Fibroblast of skin of right biceps (primary cell): Measurements from ENCODE around the gene TTLL5.
"Not testable (repeated sequence)": the region's sequence is repeated elsewhere in the genome, so short reads cannot be mapped to it uniquely, and the experiment has no call there.

ENCODE experiments used
- DNase-seq: peaks from one replicate; pipeline ENCODE4 v3.0.0-alpha.2; 2013

Gene TTLL5

GRCh38 chr14:75650253-75651058 is 10.6 kb upstream of the TTLL5 start:
- DNase-seq = no peak

- DNase-seq = no peak
Measured at GRCh38 chr14:75653563-75653962, 7.5 kb upstream of the TTLL5 start.

- DNase-seq = peak; percentile 51
Measured at GRCh38 chr14:75654127-75654732, 6.8 kb upstream of the TTLL5 start.

- DNase-seq = no peak
Measured at GRCh38 chr14:75655235-75655634, 5.8 kb upstream of the TTLL5 start.

- no peak for DNase-seq
Measured at GRCh38 chr14:75657331-75657730, 3.7 kb upstream of the TTLL5 start.

GRCh38 chr14:75658957-75659356 is 2.1 kb upstream of the TTLL5 start:
- no peak for DNase-seq

- no peak for DNase-seq
Measured at GRCh38 chr14:75660238-75660629, 812 bp upstream of the TTLL5 start.

GRCh38 chr14:75661499-75661814 is 411 bp downstream of the TTLL5 start:
- DNase-seq = no peak

- no peak for DNase-seq
Measured at GRCh38 chr14:75662966-75663365, 1.9 kb downstream of the TTLL5 start.

GRCh38 chr14:75667099-75667765 is 6.2 kb downstream of the TTLL5 start:
- DNase-seq = no peak

- DNase-seq = no peak
Measured at GRCh38 chr14:75672605-75673192, 11.7 kb downstream of the TTLL5 start.

GRCh38 chr14:75673345-75674035 is 12.4 kb downstream of the TTLL5 start:
- no peak for DNase-seq

GRCh38 chr14:75675265-75675960 is 14.4 kb downstream of the TTLL5 start:
- DNase-seq = peak; percentile 7

GRCh38 chr14:75685910-75686309 is 24.9 kb downstream of the TTLL5 start:
- DNase-seq = no peak

GRCh38 chr14:75689012-75689411 is 28.0 kb downstream of the TTLL5 start:
- DNase-seq = peak; percentile 30

GRCh38 chr14:75690010-75690409 is 29.0 kb downstream of the TTLL5 start:
- no peak for DNase-seq

- not testable (repeated sequence) for DNase-seq
Measured at GRCh38 chr14:75695025-75695424, 34.0 kb downstream of the TTLL5 start.

- no peak for DNase-seq
Measured at GRCh38 chr14:75697386-75697785, 36.3 kb downstream of the TTLL5 start.

- DNase-seq = no peak
Measured at GRCh38 chr14:75697918-75698317, 36.9 kb downstream of the TTLL5 start.

- no peak for DNase-seq
Measured at GRCh38 chr14:75699331-75699730, 38.3 kb downstream of the TTLL5 start.

GRCh38 chr14:75700295-75700694 is 39.2 kb downstream of the TTLL5 start:
- no peak for DNase-seq

- DNase-seq = no peak
Measured at GRCh38 chr14:75702122-75702521, 41.1 kb downstream of the TTLL5 start.
